HG02885 (cell line): ENCODE results near the gene FHDC1.

ENCODE experiments used
- ATAC-seq: cut with Tn5 transposase; IDR thresholded peaks from one replicate; pipeline ENCODE4 v1.9.1; 2021; ENCODE audit warnings: mild to moderate bottlenecking; ENCODE audit not compliant: unreplicated experiment, poor library complexity

Gene FHDC1

DNA sequence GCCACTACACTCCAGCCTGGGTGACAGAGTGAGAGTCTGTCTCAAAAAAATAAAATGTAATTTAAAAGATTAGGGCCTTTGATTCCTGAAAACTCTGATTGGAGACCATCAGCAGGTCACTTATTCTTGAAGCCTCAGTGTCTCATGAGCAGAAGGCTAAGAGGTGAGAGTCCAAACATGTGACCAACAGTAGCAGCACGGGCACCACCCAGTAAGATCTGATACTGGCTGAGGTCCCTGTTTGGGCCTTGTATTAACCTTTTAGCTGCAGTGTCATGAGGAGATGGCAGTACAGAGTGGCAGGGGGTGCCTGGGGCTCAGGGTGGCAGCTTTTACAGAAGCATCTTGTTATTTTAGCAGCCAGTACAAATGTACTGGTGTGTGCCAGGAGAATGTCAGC, 89.3 kb downstream of the FHDC1 start:
- ATAC-seq = no peak

DNA sequence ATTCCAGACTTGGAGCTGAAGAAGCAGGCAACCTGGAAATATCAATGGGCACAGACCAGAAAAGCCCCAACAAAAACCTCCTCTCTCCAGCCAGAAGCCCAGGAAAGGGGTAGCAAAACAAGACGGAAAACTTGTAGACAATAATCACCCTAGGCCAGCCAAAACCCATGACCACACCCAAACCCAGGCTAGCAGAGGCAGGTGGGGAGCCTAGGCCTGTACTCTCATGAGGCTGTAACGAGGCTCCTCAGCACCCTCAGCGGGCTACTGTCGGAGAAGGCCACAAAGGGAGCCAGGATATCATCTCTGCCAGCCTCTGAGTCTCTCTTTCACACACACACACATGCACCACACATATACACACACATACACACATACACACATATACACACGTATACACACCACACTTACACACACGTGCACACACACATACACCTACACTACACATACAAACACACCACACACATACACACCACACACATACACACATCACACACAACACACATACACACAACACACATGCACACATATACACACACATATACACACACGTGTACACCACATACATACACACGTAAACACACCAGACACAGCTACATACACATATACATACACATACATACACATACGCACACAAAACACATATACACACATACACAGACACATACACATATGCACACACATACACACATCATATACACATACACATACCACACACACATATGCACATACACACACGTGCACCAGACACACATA, 90.6 kb downstream of the FHDC1 start:
- ATAC-seq = no peak

GRCh38 chr4:153027866-153028265, 91.7 kb downstream of the FHDC1 start:
- ATAC-seq = no peak

DNA sequence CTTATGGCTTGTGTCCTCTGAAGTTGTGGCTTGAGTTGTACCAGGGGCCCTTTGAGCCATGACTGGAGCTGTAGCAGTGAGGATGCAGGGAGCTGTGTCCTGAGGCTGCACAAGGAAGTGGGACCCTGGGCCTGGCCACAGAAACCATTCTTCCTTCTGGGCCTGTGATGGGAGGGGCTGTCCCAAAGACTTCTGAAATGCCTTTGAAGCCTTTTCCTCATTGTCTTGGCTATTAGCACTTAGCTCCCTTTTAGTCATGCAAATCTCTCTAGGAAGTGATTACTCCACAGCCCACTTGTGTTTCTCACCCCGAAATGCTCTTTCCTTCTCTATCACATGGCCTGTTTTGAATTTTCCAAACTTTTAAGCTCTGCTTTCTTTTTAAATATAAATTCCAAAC, 92.4 kb downstream of the FHDC1 start:
- no peak for ATAC-seq
